PFSK-1 (cell line): ENCODE data around the gene PDC.

Experiments
- FOXP2 ChIP-seq: optimal IDR thresholded peaks from 2 replicates; pipeline ENCODE3; 2011; ENCODE audit warnings: borderline replicate concordance, control low read depth, inconsistent platforms; ENCODE audit not compliant: insufficient read depth; ENCODE audit errors: extremely low read length, extremely low read depth
- POLR2AphosphoS5 ChIP-seq: IDR thresholded peaks from 2 replicates; pipeline ENCODE4 v1.6.1; 2012; ENCODE audit warnings: low read depth, mild to moderate bottlenecking, control low read depth, low read length, moderate library complexity
- REST ChIP-seq, 2 experiments: IDR thresholded peaks; 2 replicates each; pipeline versions ENCODE4 v1.6.1 to v1.8.0; 2011 to 2012; ENCODE audit warnings: low read depth in 2 of 2, low read length in 2 of 2, control low read depth in 1 of 2, inconsistent platforms in 1 of 2, mild to moderate bottlenecking in 1 of 2, moderate library complexity in 1 of 2; ENCODE audit not compliant: insufficient read depth in 1 of 2
- SIN3A ChIP-seq: IDR thresholded peaks from 2 replicates; pipeline ENCODE4 v1.6.1; 2012; ENCODE audit warnings: mild to moderate bottlenecking, low read length, moderate library complexity, borderline replicate concordance; ENCODE audit not compliant: insufficient read depth
- TAF1 ChIP-seq: IDR thresholded peaks from 2 replicates; pipeline ENCODE4 v1.6.1; 2012; ENCODE audit warnings: low read length, control low read depth, borderline replicate concordance; ENCODE audit not compliant: insufficient read depth

PDC gene

GRCh38 chr1:186424539-186424938 is 36.4 kb downstream of the PDC start:
- TF ChIP-seq TAF1 (no peak), POLR2AphosphoS5 (no peak), REST (IDR thresholded peaks at IDR 0.05; ENCODE audit: insufficient read depth in 1 of 2, low read depth in 2 of 2, low read length in 2 of 2) (no peak)

- no peak for TF ChIP-seq TAF1
- TF ChIP-seq FOXP2: no peak
- no peak for TF ChIP-seq REST (IDR thresholded peaks at IDR 0.05; ENCODE audit: insufficient read depth in 1 of 2, low read depth in 2 of 2, low read length in 2 of 2)
- TF ChIP-seq POLR2AphosphoS5: no peak
- no peak for TF ChIP-seq SIN3A
These were observed 39.5 kb downstream of the PDC start for GRCh38 chr1:186421446-186421845.

- TF ChIP-seq FOXP2 (no peak), TAF1 (no peak), REST (IDR thresholded peaks at IDR 0.05; ENCODE audit: insufficient read depth in 1 of 2, low read depth in 2 of 2, low read length in 2 of 2) (no peak), SIN3A (no peak), POLR2AphosphoS5 (no peak)
These were observed 40.0 kb downstream of the PDC start for GRCh38 chr1:186420923-186421322.

- TF ChIP-seq POLR2AphosphoS5 (no peak), FOXP2 (no peak), SIN3A (no peak), REST (IDR thresholded peaks at IDR 0.05; ENCODE audit: insufficient read depth in 1 of 2, low read depth in 2 of 2, low read length in 2 of 2) (no peak)
These were observed 40.6 kb downstream of the PDC start for GRCh38 chr1:186420311-186420710.

GRCh38 chr1:186418503-186418902 is 42.4 kb downstream of the PDC start:
- no peak for TF ChIP-seq REST (IDR thresholded peaks at IDR 0.05; ENCODE audit: insufficient read depth in 1 of 2, low read depth in 2 of 2, low read length in 2 of 2)
- no peak for TF ChIP-seq TAF1
- TF ChIP-seq SIN3A: no peak
- TF ChIP-seq FOXP2: no peak
- no peak for TF ChIP-seq POLR2AphosphoS5
